HepG2 (cell line): ENCODE results near the gene KRT34. TPM values are rescaled to one million over a fixed set of nuclear protein-coding genes. Genes with fewer than 3 reads are reported as not detected.

ENCODE experiments used
- CBX5 ChIP-seq: sonication (generic); formaldehyde crosslinking; IDR thresholded peaks from 2 replicates; pipeline ENCODE4 v1.4.0; 2020; ENCODE audit warnings: missing genetic modification reagents, borderline replicate concordance
- CEBPB ChIP-seq: IDR thresholded peaks from 2 replicates; pipeline ENCODE4 v1.6.1; 2011; ENCODE audit warnings: low read depth, low read length, improper control_type of control experiment, borderline replicate concordance
- KLF16 ChIP-seq, 2 experiments: sonication (generic) in 1 of 2; formaldehyde crosslinking in 1 of 2; IDR thresholded peaks; 2 replicates each; pipeline versions ENCODE4 v1.6.1 to v1.8.0; 2016 to 2023; ENCODE audit warnings: missing genetic modification reagents in 2 of 2, missing compliant biosample characterization in 1 of 2
- MIER3 ChIP-seq: IDR thresholded peaks from 2 replicates; pipeline ENCODE4 v1.6.1; 2016; ENCODE audit warnings: missing compliant biosample characterization, borderline replicate concordance
- PHF5A ChIP-seq: IDR thresholded peaks from one replicate; pipeline ENCODE4 v1.6.1; 2018; ENCODE audit warnings: low read depth, missing genetic modification reagents; ENCODE audit not compliant: unreplicated experiment
- PLRG1 ChIP-seq: fragments of 450-650 bp; conservative IDR thresholded peaks from 2 replicates; pipeline ENCODE4 v1.6.1; 2016
- SMARCE1 ChIP-seq: fragments of 450-650 bp; IDR thresholded peaks from 2 replicates; pipeline ENCODE4 v1.6.1; 2017; ENCODE audit warnings: borderline replicate concordance
- SP5 ChIP-seq: IDR thresholded peaks from 2 replicates; pipeline ENCODE4 v1.6.1; 2016; ENCODE audit warnings: low read depth, borderline replicate concordance
- TBX2 ChIP-seq: sonication (generic); formaldehyde crosslinking; IDR thresholded peaks from 2 replicates; pipeline ENCODE4 v1.5.0; 2020; ENCODE audit warnings: missing genetic modification reagents, mild to moderate bottlenecking, borderline replicate concordance
- TOE1 ChIP-seq: sonication (generic); formaldehyde crosslinking; IDR thresholded peaks from 2 replicates; pipeline ENCODE4 v1.4.0; 2020; ENCODE audit warnings: mild to moderate bottlenecking, missing genetic modification reagents
- ZNF20 ChIP-seq: sonication (generic); formaldehyde crosslinking; IDR thresholded peaks from 2 replicates; pipeline ENCODE4 v1.4.0; 2020; ENCODE audit warnings: mild to moderate bottlenecking, moderate library complexity, missing genetic modification reagents
- ZNF354B ChIP-seq: sonication (generic); formaldehyde crosslinking; IDR thresholded peaks from 2 replicates; pipeline ENCODE4 v1.8.0; 2022; ENCODE audit warnings: mild to moderate bottlenecking, missing genetic modification reagents
- ZNF383 ChIP-seq: sonication (generic); formaldehyde crosslinking; IDR thresholded peaks from 2 replicates; pipeline ENCODE4 v1.4.0; 2020; ENCODE audit warnings: missing genetic modification reagents, mild to moderate bottlenecking, borderline replicate concordance
- ZNF431 ChIP-seq: sonication (generic); formaldehyde crosslinking; IDR thresholded peaks from 2 replicates; pipeline ENCODE4 v1.9.0; 2022; ENCODE audit warnings: missing genetic modification reagents, low read depth, mild to moderate bottlenecking, borderline replicate concordance
- ZNF546 ChIP-seq: sonication (generic); formaldehyde crosslinking; conservative IDR thresholded peaks from 2 replicates; pipeline ENCODE4 v1.8.1; 2023; ENCODE audit warnings: mild to moderate bottlenecking, missing genetic modification reagents
- ZNF772 ChIP-seq: sonication (generic); formaldehyde crosslinking; IDR thresholded peaks from 2 replicates; pipeline ENCODE4 v1.5.0; 2020; ENCODE audit warnings: mild to moderate bottlenecking, missing genetic modification reagents
- polyA plus RNA-seq, 8 experiments: library from polyadenylated mRNA; depleted of rRNA in 3 of 8; stranded (reverse) in 7 of 8; unstranded in 1 of 8; fragments of >200 nt; fragmentation: Illumina TruSeq in 4 of 8; extraction: Trizol in 4 of 8; gene quantifications; 2 replicates each; pipeline versions ENCODE4 v1.2.1 to v1.2.3, GENCODE V29; 2011 to 2016; ENCODE audit warnings: low read depth in 4 of 8, missing spikeins in 1 of 8, mixed read lengths in 1 of 8; ENCODE audit not compliant: insufficient read depth in 1 of 8
- total RNA-seq, 5 experiments: library from RNA; depleted of rRNA; stranded (reverse); fragments of >200 nt; fragmentation: Illumina TruSeq; extraction: Trizol; gene quantifications; 2 replicates each; pipeline ENCODE4 v1.2.3, GENCODE V29; 2016; ENCODE audit warnings: low read depth in 1 of 5
- TF ChIP-seq, protein P1 (sequence below): IDR thresholded peaks from 2 replicates; pipeline ENCODE4 v1.6.1; 2016
- TF ChIP-seq, protein P2 (sequence below): sonication (generic); formaldehyde crosslinking; IDR thresholded peaks from 2 replicates; pipeline ENCODE4 v1.4.0; 2020; ENCODE audit warnings: missing genetic modification reagents, borderline replicate concordance
- TF ChIP-seq, protein P3 (sequence below): IDR thresholded peaks from 2 replicates; pipeline ENCODE4 v1.6.1; 2016; ENCODE audit warnings: low read depth
- TF ChIP-seq, protein P4 (sequence below): IDR thresholded peaks from 2 replicates; pipeline ENCODE4 v1.6.1; 2018; ENCODE audit warnings: missing genetic modification reagents, mild to moderate bottlenecking, missing compliant biosample characterization
- TF ChIP-seq, protein P5 (sequence below): sonication (generic); formaldehyde crosslinking; IDR thresholded peaks from 2 replicates; pipeline ENCODE4 v1.8.1; 2022; ENCODE audit warnings: low read depth, mild to moderate bottlenecking, missing genetic modification reagents

Gene KRT34
- total and polyA plus RNA-seq, 2 of the 13 experiments (the other 11 are each of a cell fraction or from before 2014, with no cell fraction given), result not detected

DNA sequence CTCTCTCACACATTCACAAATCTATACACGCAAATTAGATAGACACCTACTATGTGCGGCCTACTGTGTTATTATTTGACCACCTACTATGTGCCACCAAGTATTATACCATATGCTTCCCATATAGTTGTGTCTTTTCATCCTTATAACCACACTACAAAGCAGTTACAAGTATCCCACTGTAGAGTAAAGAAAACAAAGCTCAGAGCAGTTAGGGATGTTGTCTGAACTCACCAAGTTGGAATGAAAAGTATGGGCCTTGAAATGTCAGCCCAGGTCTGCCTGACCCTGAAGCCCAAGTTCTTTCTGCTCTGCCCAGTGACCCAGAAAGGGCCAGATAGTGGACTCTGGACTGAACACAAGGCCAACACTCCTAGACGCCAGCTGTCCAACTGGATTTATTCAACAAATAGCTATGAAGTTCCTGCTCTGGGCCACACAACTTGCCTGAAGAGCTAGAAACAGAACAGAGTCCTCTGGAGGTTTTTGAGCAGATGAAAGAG is 33.8 kb upstream of the KRT34 start (continued):
- TF ChIP-seq PHF5A (peak; percentile 57), ZNF431 (peak; percentile 65; the same call in 1 of the 2 replicates), TOE1 (CRISPR knock-in tag) (no peak), CBX5 (CRISPR knock-in tag) (peak; percentile 22; the same call in 1 of the 2 replicates), SMARCE1 (no peak), ZNF546 (no peak), MIER3 (CRISPR knock-in tag) (no peak), ZNF772 (CRISPR knock-in tag) (no peak), ZNF354B (CRISPR knock-in tag) (no peak), CEBPB (no peak), SP5 (no peak), PLRG1 (no peak), ZNF383 (CRISPR knock-in tag) (no peak), KLF16 (CRISPR knock-in tag; IDR thresholded peaks at IDR 0.05) (peak in 1 of 2 experiments; percentile 41; a peak in 1 of 4 replicates), ZNF20 (no peak), TBX2 (CRISPR knock-in tag) (peak; percentile 41; the same call in 1 of the 2 replicates)
- TF ChIP-seq, protein P1, sequence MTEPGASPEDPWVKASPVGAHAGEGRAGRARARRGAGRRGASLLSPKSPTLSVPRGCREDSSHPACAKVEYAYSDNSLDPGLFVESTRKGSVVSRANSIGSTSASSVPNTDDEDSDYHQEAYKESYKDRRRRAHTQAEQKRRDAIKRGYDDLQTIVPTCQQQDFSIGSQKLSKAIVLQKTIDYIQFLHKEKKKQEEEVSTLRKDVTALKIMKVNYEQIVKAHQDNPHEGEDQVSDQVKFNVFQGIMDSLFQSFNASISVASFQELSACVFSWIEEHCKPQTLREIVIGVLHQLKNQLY, result peak; percentile 61
- TF ChIP-seq, protein P2, sequence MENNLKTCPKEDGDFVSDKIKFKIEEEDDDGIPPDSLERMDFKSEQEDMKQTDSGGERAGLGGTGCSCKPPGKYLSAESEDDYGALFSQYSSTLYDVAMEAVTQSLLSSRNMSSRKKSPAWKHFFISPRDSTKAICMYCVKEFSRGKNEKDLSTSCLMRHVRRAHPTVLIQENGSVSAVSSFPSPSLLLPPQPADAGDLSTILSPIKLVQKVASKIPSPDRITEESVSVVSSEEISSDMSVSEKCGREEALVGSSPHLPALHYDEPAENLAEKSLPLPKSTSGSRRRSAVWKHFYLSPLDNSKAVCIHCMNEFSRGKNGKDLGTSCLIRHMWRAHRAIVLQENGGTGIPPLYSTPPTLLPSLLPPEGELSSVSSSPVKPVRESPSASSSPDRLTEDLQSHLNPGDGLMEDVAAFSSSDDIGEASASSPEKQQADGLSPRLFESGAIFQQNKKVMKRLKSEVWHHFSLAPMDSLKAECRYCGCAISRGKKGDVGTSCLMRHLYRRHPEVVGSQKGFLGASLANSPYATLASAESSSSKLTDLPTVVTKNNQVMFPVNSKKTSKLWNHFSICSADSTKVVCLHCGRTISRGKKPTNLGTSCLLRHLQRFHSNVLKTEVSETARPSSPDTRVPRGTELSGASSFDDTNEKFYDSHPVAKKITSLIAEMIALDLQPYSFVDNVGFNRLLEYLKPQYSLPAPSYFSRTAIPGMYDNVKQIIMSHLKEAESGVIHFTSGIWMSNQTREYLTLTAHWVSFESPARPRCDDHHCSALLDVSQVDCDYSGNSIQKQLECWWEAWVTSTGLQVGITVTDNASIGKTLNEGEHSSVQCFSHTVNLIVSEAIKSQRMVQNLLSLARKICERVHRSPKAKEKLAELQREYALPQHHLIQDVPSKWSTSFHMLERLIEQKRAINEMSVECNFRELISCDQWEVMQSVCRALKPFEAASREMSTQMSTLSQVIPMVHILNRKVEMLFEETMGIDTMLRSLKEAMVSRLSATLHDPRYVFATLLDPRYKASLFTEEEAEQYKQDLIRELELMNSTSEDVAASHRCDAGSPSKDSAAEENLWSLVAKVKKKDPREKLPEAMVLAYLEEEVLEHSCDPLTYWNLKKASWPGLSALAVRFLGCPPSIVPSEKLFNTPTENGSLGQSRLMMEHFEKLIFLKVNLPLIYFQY, result peak; percentile 100
- TF ChIP-seq, protein P3, sequence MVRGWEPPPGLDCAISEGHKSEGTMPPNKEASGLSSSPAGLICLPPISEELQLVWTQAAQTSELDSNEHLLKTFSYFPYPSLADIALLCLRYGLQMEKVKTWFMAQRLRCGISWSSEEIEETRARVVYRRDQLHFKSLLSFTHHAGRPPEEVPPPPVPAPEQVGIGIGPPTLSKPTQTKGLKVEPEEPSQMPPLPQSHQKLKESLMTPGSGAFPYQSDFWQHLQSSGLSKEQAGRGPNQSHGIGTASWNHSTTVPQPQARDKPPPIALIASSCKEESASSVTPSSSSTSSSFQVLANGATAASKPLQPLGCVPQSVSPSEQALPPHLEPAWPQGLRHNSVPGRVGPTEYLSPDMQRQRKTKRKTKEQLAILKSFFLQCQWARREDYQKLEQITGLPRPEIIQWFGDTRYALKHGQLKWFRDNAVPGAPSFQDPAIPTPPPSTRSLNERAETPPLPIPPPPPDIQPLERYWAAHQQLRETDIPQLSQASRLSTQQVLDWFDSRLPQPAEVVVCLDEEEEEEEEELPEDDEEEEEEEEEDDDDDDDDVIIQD (CRISPR knock-in tag), result peak; percentile 50; the same call in 1 of the 2 replicates
- TF ChIP-seq, protein P4, sequence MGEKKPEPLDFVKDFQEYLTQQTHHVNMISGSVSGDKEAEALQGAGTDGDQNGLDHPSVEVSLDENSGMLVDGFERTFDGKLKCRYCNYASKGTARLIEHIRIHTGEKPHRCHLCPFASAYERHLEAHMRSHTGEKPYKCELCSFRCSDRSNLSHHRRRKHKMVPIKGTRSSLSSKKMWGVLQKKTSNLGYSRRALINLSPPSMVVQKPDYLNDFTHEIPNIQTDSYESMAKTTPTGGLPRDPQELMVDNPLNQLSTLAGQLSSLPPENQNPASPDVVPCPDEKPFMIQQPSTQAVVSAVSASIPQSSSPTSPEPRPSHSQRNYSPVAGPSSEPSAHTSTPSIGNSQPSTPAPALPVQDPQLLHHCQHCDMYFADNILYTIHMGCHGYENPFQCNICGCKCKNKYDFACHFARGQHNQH (CRISPR knock-in tag), result peak; percentile 83; the same call in 1 of the 2 replicates
- TF ChIP-seq, protein P5, sequence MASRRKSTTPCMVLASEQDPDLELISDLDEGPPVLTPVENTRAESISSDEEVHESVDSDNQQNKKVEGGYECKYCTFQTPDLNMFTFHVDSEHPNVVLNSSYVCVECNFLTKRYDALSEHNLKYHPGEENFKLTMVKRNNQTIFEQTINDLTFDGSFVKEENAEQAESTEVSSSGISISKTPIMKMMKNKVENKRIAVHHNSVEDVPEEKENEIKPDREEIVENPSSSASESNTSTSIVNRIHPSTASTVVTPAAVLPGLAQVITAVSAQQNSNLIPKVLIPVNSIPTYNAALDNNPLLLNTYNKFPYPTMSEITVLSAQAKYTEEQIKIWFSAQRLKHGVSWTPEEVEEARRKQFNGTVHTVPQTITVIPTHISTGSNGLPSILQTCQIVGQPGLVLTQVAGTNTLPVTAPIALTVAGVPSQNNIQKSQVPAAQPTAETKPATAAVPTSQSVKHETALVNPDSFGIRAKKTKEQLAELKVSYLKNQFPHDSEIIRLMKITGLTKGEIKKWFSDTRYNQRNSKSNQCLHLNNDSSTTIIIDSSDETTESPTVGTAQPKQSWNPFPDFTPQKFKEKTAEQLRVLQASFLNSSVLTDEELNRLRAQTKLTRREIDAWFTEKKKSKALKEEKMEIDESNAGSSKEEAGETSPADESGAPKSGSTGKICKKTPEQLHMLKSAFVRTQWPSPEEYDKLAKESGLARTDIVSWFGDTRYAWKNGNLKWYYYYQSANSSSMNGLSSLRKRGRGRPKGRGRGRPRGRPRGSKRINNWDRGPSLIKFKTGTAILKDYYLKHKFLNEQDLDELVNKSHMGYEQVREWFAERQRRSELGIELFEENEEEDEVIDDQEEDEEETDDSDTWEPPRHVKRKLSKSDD (CRISPR knock-in tag), result no peak
